ENCODE data around the gene EPO.

DNA sequence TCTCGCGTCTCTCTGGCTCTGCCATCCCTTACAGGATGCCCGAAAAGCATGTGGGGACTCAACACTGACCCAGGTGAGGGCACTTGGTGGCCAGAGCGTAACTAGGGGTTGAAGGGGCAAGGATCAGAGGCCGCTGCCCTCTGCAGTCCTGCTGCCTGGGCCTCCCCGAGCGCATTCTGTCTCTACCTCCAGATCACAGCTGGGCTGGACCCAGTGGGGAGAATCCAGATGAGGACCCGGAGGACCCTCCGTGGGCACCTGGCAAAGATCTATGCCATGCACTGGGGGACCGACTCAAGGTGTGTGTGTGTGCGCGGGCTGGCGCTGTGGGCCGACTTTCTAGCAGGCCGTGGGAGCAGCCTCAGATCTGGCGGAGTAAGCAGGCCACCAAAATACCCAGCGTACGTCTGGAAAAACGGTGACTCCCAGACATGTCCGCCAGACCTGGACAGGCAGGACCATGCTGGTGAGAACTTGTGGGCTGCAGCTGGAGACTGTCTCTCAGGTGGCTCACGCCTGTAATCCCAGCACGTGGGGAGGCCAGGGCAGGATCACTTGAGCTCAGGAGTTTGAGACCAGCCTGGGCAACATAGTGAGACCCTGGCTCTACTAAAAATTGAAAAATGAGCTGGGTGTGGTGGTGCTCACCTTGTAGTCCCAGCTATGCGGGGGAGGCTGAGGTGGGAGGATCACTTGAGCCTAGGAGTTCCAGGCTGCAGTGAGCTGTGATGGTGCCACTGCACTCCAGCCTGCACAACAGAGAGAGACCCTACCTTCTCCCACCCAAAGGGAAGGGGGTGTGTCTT is 43.6 kb upstream of the EPO start:
- TF ChIP-seq, protein P1, sequence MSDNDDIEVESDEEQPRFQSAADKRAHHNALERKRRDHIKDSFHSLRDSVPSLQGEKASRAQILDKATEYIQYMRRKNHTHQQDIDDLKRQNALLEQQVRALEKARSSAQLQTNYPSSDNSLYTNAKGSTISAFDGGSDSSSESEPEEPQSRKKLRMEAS (IDR thresholded peaks at IDR 0.05), result no peak
- TF ChIP-seq, protein P2, sequence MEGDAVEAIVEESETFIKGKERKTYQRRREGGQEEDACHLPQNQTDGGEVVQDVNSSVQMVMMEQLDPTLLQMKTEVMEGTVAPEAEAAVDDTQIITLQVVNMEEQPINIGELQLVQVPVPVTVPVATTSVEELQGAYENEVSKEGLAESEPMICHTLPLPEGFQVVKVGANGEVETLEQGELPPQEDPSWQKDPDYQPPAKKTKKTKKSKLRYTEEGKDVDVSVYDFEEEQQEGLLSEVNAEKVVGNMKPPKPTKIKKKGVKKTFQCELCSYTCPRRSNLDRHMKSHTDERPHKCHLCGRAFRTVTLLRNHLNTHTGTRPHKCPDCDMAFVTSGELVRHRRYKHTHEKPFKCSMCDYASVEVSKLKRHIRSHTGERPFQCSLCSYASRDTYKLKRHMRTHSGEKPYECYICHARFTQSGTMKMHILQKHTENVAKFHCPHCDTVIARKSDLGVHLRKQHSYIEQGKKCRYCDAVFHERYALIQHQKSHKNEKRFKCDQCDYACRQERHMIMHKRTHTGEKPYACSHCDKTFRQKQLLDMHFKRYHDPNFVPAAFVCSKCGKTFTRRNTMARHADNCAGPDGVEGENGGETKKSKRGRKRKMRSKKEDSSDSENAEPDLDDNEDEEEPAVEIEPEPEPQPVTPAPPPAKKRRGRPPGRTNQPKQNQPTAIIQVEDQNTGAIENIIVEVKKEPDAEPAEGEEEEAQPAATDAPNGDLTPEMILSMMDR (IDR thresholded peaks at IDR 0.05), result no peak
- no peak for TF ChIP-seq POLR2A (IDR thresholded peaks at IDR 0.05; ENCODE audit: low read length)
- TF ChIP-seq, protein P3, sequence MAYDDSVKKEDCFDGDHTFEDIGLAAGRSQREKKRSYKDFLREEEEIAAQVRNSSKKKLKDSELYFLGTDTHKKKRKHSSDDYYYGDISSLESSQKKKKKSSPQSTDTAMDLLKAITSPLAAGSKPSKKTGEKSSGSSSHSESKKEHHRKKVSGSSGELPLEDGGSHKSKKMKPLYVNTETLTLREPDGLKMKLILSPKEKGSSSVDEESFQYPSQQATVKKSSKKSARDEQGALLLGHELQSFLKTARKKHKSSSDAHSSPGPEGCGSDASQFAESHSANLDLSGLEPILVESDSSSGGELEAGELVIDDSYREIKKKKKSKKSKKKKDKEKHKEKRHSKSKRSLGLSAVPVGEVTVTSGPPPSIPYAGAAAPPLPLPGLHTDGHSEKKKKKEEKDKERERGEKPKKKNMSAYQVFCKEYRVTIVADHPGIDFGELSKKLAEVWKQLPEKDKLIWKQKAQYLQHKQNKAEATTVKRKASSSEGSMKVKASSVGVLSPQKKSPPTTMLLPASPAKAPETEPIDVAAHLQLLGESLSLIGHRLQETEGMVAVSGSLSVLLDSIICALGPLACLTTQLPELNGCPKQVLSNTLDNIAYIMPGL (CRISPR knock-in tag; IDR thresholded peaks at IDR 0.05; ENCODE audit: borderline replicate concordance), result no peak
- TF ChIP-seq RNF2 (IDR thresholded peaks at IDR 0.05; ENCODE audit: borderline replicate concordance, low read depth), result no peak
- no peak for TF ChIP-seq EP300 (IDR thresholded peaks at IDR 0.05)
- no peak for TF ChIP-seq MYC (IDR thresholded peaks at IDR 0.05; ENCODE audit: borderline replicate concordance, low read length)
- TF ChIP-seq, protein P4, sequence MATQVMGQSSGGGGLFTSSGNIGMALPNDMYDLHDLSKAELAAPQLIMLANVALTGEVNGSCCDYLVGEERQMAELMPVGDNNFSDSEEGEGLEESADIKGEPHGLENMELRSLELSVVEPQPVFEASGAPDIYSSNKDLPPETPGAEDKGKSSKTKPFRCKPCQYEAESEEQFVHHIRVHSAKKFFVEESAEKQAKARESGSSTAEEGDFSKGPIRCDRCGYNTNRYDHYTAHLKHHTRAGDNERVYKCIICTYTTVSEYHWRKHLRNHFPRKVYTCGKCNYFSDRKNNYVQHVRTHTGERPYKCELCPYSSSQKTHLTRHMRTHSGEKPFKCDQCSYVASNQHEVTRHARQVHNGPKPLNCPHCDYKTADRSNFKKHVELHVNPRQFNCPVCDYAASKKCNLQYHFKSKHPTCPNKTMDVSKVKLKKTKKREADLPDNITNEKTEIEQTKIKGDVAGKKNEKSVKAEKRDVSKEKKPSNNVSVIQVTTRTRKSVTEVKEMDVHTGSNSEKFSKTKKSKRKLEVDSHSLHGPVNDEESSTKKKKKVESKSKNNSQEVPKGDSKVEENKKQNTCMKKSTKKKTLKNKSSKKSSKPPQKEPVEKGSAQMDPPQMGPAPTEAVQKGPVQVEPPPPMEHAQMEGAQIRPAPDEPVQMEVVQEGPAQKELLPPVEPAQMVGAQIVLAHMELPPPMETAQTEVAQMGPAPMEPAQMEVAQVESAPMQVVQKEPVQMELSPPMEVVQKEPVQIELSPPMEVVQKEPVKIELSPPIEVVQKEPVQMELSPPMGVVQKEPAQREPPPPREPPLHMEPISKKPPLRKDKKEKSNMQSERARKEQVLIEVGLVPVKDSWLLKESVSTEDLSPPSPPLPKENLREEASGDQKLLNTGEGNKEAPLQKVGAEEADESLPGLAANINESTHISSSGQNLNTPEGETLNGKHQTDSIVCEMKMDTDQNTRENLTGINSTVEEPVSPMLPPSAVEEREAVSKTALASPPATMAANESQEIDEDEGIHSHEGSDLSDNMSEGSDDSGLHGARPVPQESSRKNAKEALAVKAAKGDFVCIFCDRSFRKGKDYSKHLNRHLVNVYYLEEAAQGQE (IDR thresholded peaks at IDR 0.05), result no peak
- no peak for TF ChIP-seq CHD4 (IDR thresholded peaks at IDR 0.05; ENCODE audit: borderline replicate concordance)
- no peak for TF ChIP-seq RAD21 (conservative IDR thresholded peaks at IDR 0.05 in 1 of 2, IDR thresholded peaks at IDR 0.05 in 1 of 2)
- no peak for TF ChIP-seq HDAC2 (IDR thresholded peaks at IDR 0.05)
- TF ChIP-seq MAZ (IDR thresholded peaks at IDR 0.05; ENCODE audit: borderline replicate concordance, low read depth, low read length), result no peak

All from A549 (cell line).